Measurements from ENCODE around the gene CFDP1. TPM values are rescaled to one million over a fixed set of nuclear protein-coding genes. Genes with fewer than 3 reads are reported as not detected.

The CFDP1 gene
- total and polyA plus RNA-seq, 2 donors (not counting 3 experiments of a cell fraction or from before 2014, with no cell fraction given), result 17.8 to 53.8 TPM

GRCh38 chr16:75309156-75309555 is 124.1 kb downstream of the CFDP1 start:
- H2AFZ ChIP-seq (ENCODE audit: low read depth, low read length), result no peak overlapping the region
- H3K4me3 ChIP-seq (replicated peaks in 1 of 3; ENCODE audit: insufficient read depth in 1 of 3, low read depth in 1 of 3, low read length in 3 of 3), result no peak overlapping the region
- dilution Hi-C loops (cut with MboI; ENCODE audit: extremely low pct_ligation_motif_present, low sequenced_read_pairs) (no loop called here), intact Hi-C loops (cut with micrococcal nuclease) (no loop called here)
- H3K4me1 ChIP-seq (ENCODE audit: control insufficient read depth, extremely low read depth, insufficient read depth, low read length), result peaks cover 39% of the 10 kb centered on the region
- H3K4me2 ChIP-seq (ENCODE audit: insufficient read depth, low read length), result no peak overlapping the region
- no peaks in the 10 kb centered on the region for H3K9me1 ChIP-seq (replicated peaks; ENCODE audit: control insufficient read depth, extremely low read depth, insufficient read depth, low read length)
- no peak overlapping the region for H3K9ac ChIP-seq (replicated peaks; ENCODE audit: extremely low read depth, insufficient read depth, low read length)
- no peak for TF ChIP-seq MAX (IDR thresholded peaks at IDR 0.05; ENCODE audit: insufficient read depth, insufficient read length)
- TF ChIP-seq, protein P1, sequence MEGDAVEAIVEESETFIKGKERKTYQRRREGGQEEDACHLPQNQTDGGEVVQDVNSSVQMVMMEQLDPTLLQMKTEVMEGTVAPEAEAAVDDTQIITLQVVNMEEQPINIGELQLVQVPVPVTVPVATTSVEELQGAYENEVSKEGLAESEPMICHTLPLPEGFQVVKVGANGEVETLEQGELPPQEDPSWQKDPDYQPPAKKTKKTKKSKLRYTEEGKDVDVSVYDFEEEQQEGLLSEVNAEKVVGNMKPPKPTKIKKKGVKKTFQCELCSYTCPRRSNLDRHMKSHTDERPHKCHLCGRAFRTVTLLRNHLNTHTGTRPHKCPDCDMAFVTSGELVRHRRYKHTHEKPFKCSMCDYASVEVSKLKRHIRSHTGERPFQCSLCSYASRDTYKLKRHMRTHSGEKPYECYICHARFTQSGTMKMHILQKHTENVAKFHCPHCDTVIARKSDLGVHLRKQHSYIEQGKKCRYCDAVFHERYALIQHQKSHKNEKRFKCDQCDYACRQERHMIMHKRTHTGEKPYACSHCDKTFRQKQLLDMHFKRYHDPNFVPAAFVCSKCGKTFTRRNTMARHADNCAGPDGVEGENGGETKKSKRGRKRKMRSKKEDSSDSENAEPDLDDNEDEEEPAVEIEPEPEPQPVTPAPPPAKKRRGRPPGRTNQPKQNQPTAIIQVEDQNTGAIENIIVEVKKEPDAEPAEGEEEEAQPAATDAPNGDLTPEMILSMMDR (IDR thresholded peaks at IDR 0.05; ENCODE audit: extremely low read depth in 1 of 2, insufficient read depth in 1 of 2, low read depth in 1 of 2, low read length in 2 of 2), result no peak
- no peak for TF ChIP-seq MYC (IDR thresholded peaks at IDR 0.05; ENCODE audit: low read depth, low read length)
- no peak for TF ChIP-seq GATA2 (IDR thresholded peaks at IDR 0.05; ENCODE audit: insufficient read depth, insufficient read length, low read depth, low read length)
- no peak for TF ChIP-seq EZH2 (IDR thresholded peaks at IDR 0.05; ENCODE audit: borderline replicate concordance, low read depth, low read length, severe bottlenecking)
- TF ChIP-seq POLR2A (IDR thresholded peaks at IDR 0.05; ENCODE audit: low read depth, low read length), result no peak
- TF ChIP-seq POLR2AphosphoS5 (IDR thresholded peaks at IDR 0.05; ENCODE audit: insufficient read depth, low read depth, low read length), result no peak
- TF ChIP-seq FOS (IDR thresholded peaks at IDR 0.05; ENCODE audit: borderline replicate concordance, insufficient read depth, low read length), result no peak
- TF ChIP-seq JUN (IDR thresholded peaks at IDR 0.05; ENCODE audit: borderline replicate concordance, insufficient read depth, insufficient read length, low read depth), result no peak
- ChIA-PET POLR2A (no interaction called here), CTCF (interaction anchor here (1.0 to 1.1 kb wide), 2 partner anchors 10 to 17 kb away, joined by 3 read pairs; no protein-coding TSS in a partner anchor)
- no peaks in the 10 kb centered on the region for H3K36me3 ChIP-seq (ENCODE audit: control insufficient read depth in 2 of 2, extremely low read depth in 1 of 2, insufficient read depth in 2 of 2, low read length in 2 of 2)
- no peaks in the 10 kb centered on the region for H3K9me3 ChIP-seq (replicated peaks; ENCODE audit: control insufficient read depth, insufficient read depth, low read length)
- FAIRE-seq (no peak), DNase-seq (ENCODE audit: low read depth, low spot score) (no peak)
- no peaks in the 10 kb centered on the region for H3K27me3 ChIP-seq (ENCODE audit: control insufficient read depth in 2 of 2, insufficient read depth in 2 of 2, low read length in 2 of 2)
- BruUV-seq (replicated peaks), result no TSS peak
- no peaks in the 10 kb centered on the region for H4K20me1 ChIP-seq (replicated peaks; ENCODE audit: control insufficient read depth, extremely low read depth, insufficient read depth, low read length)
- no peak overlapping the region for H3K27ac ChIP-seq (ENCODE audit: insufficient read depth, low read depth, low read length)
- H3K79me2 ChIP-seq (ENCODE audit: control insufficient read depth, insufficient read depth, low read length), result no peaks in the 10 kb centered on the region
